ENCODE results near the gene KRTAP4-11.
"Not testable (repeated sequence)": the region's sequence is repeated elsewhere in the genome, so short reads cannot be mapped to it uniquely, and the experiment has no call there.

The KRTAP4-11 gene

GRCh38 chr17:41084100-41084856 lies 33.9 kb downstream of the KRTAP4-11 start, which contains the start of gene KRTAP4-7:
KRTAP4-7 (plus strand) TSS chr17:41084150; CDS start chr17:41084207, 57 bp downstream.
- not testable (repeated sequence) for DNase-seq

DNA sequence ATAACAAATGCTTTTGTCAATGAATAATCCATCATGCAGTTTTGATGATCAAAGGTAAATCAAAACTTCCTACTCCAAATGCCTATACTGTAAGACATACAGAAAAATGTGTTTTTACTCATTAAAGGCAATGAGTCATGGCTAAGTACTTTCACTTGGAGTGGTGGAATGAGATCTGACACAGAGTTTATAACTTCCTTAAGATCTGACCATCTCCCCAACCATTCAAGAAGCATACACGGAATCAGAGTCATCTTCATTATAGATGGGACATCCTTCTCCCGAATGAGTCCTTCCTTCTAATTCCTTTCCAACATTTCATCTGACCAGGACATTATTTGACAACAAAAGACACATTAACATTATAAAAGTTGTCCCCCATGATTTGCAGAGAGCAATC lies 34.7 kb downstream of the KRTAP4-11 start:
- DNase-seq: not testable (repeated sequence)

- no peak for DNase-seq
Measured at GRCh38 chr17:41082626-41083025, 35.5 kb downstream of the KRTAP4-11 start.

DNA sequence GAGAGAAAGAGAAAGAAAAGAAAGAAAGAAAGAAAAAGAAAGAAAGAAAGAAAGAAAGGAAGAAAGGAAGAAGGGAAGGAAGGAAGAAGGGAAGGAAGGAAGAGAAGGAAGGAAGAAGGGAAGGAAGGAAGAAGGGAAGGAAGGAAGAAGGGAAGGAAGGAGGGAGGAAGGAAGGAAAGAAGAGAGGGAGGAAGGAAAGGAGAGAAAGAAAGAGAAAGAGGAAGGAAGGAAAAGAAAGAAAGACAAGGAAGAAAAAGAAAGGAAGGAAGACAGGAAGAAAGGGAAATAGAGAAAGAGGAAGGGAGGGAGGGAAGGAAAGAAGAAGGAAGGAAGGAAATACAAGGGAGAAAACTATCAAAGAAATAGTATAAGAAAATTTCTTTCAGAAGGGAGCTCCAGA lies 41.4 kb downstream of the KRTAP4-11 start:
- no peak for DNase-seq

GRCh38 chr17:41073676-41074075 lies 44.5 kb downstream of the KRTAP4-11 start:
- DNase-seq: no peak

DNA sequence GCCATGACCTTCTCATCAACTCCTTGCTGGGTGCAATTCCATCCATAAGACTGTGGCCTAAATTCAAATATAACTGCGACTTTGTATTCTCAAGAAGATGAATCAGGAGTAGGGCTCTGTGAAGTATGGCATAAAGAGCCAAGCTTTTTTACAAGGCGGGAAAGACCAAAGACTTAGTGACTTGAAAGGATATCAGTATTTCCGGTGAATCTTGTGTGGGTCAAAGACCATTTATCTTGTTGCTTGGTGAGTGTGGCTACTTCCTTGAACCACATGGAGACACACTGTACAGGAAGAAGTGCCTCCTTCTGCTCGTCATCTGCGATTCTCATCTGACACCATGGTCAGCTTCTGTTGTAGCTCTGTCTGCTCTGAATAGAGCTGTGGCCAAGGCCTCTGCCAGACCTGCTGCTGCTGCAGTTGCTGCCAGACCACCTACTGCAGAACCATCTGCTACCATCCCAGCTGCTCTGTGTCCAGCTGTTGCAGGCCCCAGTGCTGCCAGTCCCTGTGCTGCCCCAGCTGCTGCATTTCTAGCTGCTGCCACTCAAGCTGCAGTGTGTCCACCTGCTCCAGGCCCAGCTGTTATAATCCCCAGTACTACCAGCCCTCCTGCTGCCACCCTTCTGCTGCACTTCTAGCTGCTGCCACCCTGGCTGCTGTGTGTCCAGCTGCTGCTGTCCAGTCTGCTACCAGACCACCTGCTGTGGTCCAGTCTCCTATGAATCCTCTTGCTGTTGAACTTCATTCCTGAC lies 46.4 kb downstream of the KRTAP4-11 start:
- no peak for DNase-seq

DNA sequence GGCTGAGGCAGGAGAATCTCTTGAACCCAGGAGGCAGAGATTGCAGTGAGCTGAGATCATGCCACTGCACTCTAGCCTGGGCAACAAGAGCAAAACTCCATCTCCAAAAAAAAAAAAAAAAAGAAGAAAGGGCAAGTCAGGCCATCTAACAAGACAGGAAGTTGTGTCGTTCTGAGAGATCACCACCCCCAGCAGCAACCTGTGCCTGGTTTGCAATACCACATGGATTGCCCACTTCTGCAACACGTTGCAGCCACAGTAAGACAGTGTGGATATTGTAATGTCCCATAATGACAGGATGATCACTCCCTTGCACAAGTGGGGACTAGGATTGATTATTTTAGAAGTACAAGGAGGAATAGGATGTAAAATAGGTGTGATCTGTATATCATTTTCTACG lies 49.1 kb downstream of the KRTAP4-11 start:
- no peak for DNase-seq

DNA sequence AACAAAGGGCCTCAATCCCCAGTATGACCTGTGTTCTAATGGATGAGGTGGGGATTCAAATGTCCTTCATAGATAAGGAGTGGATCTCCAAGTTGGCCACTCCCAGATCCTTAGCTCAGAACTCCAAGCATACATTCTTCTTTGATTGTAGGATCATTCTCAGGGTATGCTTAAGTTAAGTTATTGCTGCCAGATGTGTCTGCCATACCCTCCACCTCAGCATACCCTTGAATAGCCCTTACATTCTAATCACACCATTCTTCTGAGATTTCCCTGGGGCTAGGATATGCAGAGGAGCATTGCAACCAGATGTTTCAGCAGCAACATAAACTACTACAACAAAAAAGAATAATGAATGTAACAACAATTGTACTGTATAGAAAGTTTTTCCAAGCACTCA lies 50.9 kb downstream of the KRTAP4-11 start:
- no peak for DNase-seq

All from amygdala (tissue), 56 donors.